ENCODE measurements around the gene WAPL.
"Not testable (repeated sequence)": the region's sequence is repeated elsewhere in the genome, so short reads cannot be mapped to it uniquely, and the experiment has no call there.

Gene WAPL

DNA sequence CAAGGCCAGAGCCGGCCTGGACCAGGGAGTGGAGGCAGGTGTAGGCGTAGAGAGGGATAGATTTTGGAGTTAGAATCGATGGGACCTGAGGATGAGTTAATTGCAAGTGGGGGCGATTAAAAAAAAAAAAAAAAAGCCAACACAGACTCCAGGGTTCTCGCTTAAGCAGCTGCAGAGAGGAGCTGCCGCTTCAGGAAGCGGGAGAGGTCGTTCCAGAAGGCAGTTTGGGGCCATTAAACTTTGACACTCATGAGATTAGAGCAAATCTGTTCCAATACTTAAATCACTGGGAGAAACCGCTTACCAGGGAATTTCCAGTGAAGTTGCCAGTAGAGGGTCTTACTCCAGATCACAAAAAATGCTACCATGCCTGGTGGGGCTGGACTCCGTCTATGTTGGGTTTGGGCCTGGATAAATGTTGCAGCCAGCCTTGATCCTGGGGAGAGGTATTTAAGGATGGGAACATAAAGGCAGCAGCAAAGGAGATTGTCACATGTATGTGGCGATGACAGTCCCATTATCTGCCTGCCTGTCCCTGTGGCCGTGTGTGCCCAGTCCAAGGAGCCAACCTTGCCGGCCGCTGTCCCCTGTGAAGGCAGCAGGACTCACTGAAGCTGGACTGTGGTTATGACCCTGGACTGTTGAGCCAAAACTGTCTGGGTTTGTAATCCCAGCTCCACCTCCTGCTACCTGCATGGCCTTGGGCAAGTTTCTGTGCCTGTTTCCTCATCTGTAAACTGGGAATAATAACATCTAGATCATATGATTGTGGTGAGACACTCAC, 131.1 kb downstream of the WAPL start:
- in situ Hi-C loops (cut with MboI; ENCODE audit: low sequenced_read_pairs): loop anchor here (10.0 kb wide), 1 partner anchor 194 kb away; no protein-coding TSS in a partner anchor

GRCh38 chr10:86389441-86390193, 132.0 kb downstream of the WAPL start:
- in situ Hi-C loops (cut with MboI; ENCODE audit: low sequenced_read_pairs): loop anchor here (10.0 kb wide), 1 partner anchor 195 kb away; no protein-coding TSS in a partner anchor

GRCh38 chr10:86389109-86389440, 132.5 kb downstream of the WAPL start:
- in situ Hi-C loops (cut with MboI; ENCODE audit: low sequenced_read_pairs): not testable (repeated sequence)

DNA sequence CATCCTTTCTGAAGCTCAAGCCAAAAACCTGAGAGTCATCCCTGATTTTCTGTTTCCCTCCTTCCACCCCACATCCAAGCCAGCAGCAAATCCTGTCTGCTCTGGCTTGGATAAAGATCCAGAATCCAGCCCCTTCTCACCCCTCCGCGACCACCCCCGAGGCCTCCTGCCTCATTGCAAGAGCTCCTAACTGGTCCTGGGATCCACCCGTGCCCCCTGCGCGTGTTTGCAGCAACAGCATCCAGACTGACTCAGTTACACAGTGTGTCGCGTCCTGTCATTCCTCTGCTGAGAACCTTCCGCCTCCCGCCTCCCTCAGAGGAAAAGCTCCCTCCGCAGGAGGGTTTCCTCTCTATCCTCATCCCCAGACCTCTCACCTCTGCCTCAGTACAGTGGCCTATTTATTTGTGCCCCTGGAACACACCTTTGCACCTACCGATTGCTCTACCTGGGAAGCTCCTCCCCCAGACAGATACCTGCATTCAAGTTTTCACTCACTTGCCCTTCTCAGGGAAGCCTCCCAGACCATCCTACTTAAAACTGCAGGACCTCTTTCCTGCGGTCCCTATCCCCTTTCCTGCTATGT, 133.4 kb downstream of the WAPL start:
- in situ Hi-C loops (cut with MboI; ENCODE audit: low sequenced_read_pairs): no loop called here

- in situ Hi-C loops (cut with MboI; ENCODE audit: low sequenced_read_pairs): no loop called here
Measured at GRCh38 chr10:86387178-86387794, 134.3 kb downstream of the WAPL start.

DNA sequence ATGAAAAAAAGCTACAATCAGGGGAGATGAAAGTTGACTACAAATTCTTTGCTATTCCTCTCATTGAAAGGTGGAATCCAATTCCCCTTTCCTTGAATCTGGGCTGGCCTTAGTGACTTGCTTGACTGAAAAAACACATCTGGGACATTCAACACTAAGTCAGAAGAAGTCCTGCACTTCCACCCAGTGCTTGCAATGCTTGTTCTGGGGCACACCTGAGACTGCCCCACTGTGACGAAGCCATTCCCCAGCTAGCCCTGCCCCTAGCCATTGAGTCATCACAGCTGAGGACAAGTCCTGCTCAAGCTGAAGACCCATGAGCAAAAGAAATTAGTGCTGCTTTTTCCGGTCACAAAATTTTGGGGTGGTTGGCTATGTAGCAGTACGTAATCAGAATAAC, 135.8 kb downstream of the WAPL start:
- in situ Hi-C loops (cut with MboI; ENCODE audit: low sequenced_read_pairs): no loop called here
